ENCODE data around the gene ALDH7A1. TPM values are rescaled to one million over a fixed set of nuclear protein-coding genes. Genes with fewer than 3 reads are reported as not detected.
"Not testable (repeated sequence)": the region's sequence is repeated elsewhere in the genome, so short reads cannot be mapped to it uniquely, and the experiment has no call there.

ALDH7A1 gene
- total RNA-seq, 1 experiment from 2014 or later: 148 TPM

DNA sequence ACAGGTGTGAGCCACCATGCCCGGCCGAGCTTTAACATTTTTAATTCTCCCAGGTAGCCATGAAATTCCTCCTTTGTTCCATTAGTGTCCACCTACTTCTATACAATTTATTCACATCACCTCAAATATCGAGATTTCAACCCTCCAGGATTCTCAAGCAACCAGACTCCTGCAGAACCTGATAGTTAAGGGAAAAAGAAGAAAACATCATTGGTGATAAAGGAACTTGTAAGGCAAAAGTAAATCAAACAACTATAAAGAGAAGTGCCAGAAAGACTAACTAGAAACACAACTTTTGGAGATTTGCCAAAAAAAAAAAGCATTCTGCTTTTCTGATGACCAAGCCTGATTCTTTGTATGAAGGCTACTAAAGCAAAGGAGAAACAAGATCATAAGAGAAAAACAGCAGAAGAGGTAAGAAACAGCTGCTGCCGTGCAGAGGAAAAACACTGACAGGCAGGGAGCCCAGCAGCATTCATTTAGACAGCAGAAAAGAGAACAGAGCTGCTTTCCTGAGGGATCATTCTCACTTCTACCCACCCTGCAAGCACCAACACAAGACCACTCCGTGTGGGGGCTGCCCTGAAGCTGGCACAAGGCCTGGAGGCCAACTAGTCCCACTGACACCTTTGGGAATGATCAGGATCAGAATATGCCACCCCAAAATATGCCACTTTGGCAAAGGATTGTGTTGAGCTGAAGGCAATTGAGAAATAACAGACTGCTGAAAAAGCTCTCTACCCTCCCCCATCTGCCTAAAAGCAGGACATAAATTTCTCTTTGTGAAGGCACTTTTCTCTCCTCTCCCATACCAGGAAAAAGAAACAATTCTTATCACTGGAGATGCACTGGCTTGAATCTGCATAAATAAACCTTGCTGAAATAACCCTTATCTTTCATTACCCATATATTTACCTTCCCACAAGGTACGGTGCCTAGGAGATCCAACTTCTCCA, 75.1 kb downstream of the ALDH7A1 start:
- no peak overlapping the region for H2BK20ac ChIP-seq (ENCODE audit: low read depth, low read length, poor library complexity, severe bottlenecking)
- H3K4me3 Mint-ChIP-seq: no peak overlapping the region
- no peak overlapping the region for H3K56ac ChIP-seq (ENCODE audit: insufficient read length, low read depth, low read length)
- DNase-seq: no peak
- H3K4ac ChIP-seq (ENCODE audit: low read depth, low read length): no peak overlapping the region
- H3T11ph ChIP-seq (ENCODE audit: low read length): no peak overlapping the region
- H3K27me3 Mint-ChIP-seq (ENCODE audit: low read depth): no peaks in the 10 kb centered on the region
- no peak overlapping the region for H2BK5ac ChIP-seq (ENCODE audit: insufficient read length, low read length)
- no peaks in the 10 kb centered on the region for H3K23me2 ChIP-seq (ENCODE audit: insufficient read length, low read depth, low read length, poor library complexity, severe bottlenecking)
- peaks cover 3% of the 10 kb centered on the region in 2 experiments; a peak in 1 of 5 replicates for H3K9me3 Mint-ChIP-seq
- H3K14ac ChIP-seq (ENCODE audit: insufficient read depth, low read length): no peak overlapping the region
- H3K9me3 ChIP-seq (ENCODE audit: control insufficient read depth, low read depth, low read length): no peaks in the 10 kb centered on the region
- H4K91ac ChIP-seq (ENCODE audit: insufficient read length, low read depth, low read length): no peak overlapping the region
- no peak overlapping the region for H2AFZ ChIP-seq (ENCODE audit: low read length)
- peaks cover 11 to 12% of the 10 kb centered on the region in 2 experiments for H3K4me1 Mint-ChIP-seq
- H3K27me3 ChIP-seq (ENCODE audit: insufficient read depth, low read length): no peaks in the 10 kb centered on the region
- H3K23ac ChIP-seq (ENCODE audit: insufficient read length, low read depth, low read length): no peak overlapping the region
- no peak overlapping the region for H2AK5ac ChIP-seq (ENCODE audit: insufficient read length, low read length)
- H2BK120ac ChIP-seq (ENCODE audit: low read depth, low read length, poor library complexity, severe bottlenecking): no peak overlapping the region
- H2BK12ac ChIP-seq (ENCODE audit: insufficient read length, low read depth, low read length): no peak overlapping the region
- no peak overlapping the region for H4K8ac ChIP-seq (replicated peaks; ENCODE audit: insufficient read length, low read depth, low read length)
- peaks cover 0 to 3% (median 0%) of the 10 kb centered on the region in 3 experiments; a peak in 2 of 7 replicates for H3K36me3 Mint-ChIP-seq (ENCODE audit: insufficient read depth in 1 of 3, low read depth in 3 of 3)
- H3K27ac ChIP-seq (ENCODE audit: insufficient read length, low read depth, low read length): no peak overlapping the region
- H4K5ac ChIP-seq (ENCODE audit: insufficient read length, low read depth, low read length): no peak overlapping the region
- no peak overlapping the region for H3K9ac ChIP-seq (ENCODE audit: extremely low read depth, insufficient read length, low read length)
- 100% methylated on average over 1 of the region's 6 CpGs for WGBS (ENCODE audit: extremely low coverage, insufficient read length, low lambda C conversion rate)
- H4K20me1 ChIP-seq (ENCODE audit: control insufficient read depth, insufficient read depth, insufficient read length): no peaks in the 10 kb centered on the region
- no peaks in the 10 kb centered on the region for H3K4me1 ChIP-seq (ENCODE audit: insufficient read depth, low read length)
- H3K79me2 ChIP-seq (ENCODE audit: insufficient read depth, low read length): no peaks in the 10 kb centered on the region
- H3K27ac Mint-ChIP-seq: peak overlapping the region in 1 of 3 experiments; percentile 62; a peak in 2 of 7 replicates
- no peaks in the 10 kb centered on the region for H3K79me1 ChIP-seq (ENCODE audit: insufficient read depth, low read depth, low read length, poor library complexity, severe bottlenecking)
- H2BK15ac ChIP-seq (ENCODE audit: low read depth, low read length): no peak overlapping the region
- no peak overlapping the region for H3K4me2 ChIP-seq (ENCODE audit: insufficient read depth, insufficient read length, low read length)
- TF ChIP-seq, protein P1, sequence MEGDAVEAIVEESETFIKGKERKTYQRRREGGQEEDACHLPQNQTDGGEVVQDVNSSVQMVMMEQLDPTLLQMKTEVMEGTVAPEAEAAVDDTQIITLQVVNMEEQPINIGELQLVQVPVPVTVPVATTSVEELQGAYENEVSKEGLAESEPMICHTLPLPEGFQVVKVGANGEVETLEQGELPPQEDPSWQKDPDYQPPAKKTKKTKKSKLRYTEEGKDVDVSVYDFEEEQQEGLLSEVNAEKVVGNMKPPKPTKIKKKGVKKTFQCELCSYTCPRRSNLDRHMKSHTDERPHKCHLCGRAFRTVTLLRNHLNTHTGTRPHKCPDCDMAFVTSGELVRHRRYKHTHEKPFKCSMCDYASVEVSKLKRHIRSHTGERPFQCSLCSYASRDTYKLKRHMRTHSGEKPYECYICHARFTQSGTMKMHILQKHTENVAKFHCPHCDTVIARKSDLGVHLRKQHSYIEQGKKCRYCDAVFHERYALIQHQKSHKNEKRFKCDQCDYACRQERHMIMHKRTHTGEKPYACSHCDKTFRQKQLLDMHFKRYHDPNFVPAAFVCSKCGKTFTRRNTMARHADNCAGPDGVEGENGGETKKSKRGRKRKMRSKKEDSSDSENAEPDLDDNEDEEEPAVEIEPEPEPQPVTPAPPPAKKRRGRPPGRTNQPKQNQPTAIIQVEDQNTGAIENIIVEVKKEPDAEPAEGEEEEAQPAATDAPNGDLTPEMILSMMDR (conservative IDR thresholded peaks at IDR 0.05): no peak
- no peak overlapping the region for H3K18ac ChIP-seq (ENCODE audit: insufficient read length, low read depth, low read length)

DNA sequence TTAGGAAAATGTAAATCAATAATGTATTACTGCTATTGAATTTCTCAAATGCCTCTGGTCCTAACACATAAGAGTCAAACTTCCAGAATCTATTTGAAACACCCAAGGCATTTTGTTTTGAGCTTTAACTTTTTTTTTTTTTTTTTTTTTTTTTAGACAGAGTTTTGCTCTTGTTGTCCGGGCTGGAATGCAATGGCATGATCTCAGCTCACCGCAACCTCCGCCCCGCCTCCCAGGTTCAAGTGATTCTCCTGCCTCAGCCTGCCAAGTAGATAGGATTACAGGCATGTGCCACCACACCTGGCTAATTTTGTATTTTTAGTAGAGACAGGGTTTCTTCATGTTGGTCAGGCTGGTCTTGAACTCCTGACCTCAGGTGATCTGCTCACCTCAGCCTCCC, 75.8 kb downstream of the ALDH7A1 start:
- H3K27ac Mint-ChIP-seq; H3K4me2 ChIP-seq (ENCODE audit: insufficient read depth, insufficient read length, low read length); H3K9ac ChIP-seq (ENCODE audit: extremely low read depth, insufficient read length, low read length); H2BK5ac ChIP-seq (ENCODE audit: insufficient read length, low read length); H3K4me3 Mint-ChIP-seq; H2BK12ac ChIP-seq (ENCODE audit: insufficient read length, low read depth, low read length); H3K23ac ChIP-seq (ENCODE audit: insufficient read length, low read depth, low read length); H4K91ac ChIP-seq (ENCODE audit: insufficient read length, low read depth, low read length); H2BK15ac ChIP-seq (ENCODE audit: low read depth, low read length); H3K23me2 ChIP-seq (ENCODE audit: insufficient read length, low read depth, low read length, poor library complexity, severe bottlenecking); H3K79me2 ChIP-seq (ENCODE audit: insufficient read depth, low read length); H3K4me1 ChIP-seq (ENCODE audit: insufficient read depth, low read length); H3K9me3 ChIP-seq (ENCODE audit: control insufficient read depth, low read depth, low read length); H3K56ac ChIP-seq (ENCODE audit: insufficient read length, low read depth, low read length); H3K4ac ChIP-seq (ENCODE audit: low read depth, low read length); DNase-seq; H3K18ac ChIP-seq (ENCODE audit: insufficient read length, low read depth, low read length); H4K5ac ChIP-seq (ENCODE audit: insufficient read length, low read depth, low read length); H3T11ph ChIP-seq (ENCODE audit: low read length); H3K27me3 Mint-ChIP-seq (ENCODE audit: low read depth); H4K20me1 ChIP-seq (ENCODE audit: control insufficient read depth, insufficient read depth, insufficient read length); H3K27me3 ChIP-seq (ENCODE audit: insufficient read depth, low read length); H3K36me3 Mint-ChIP-seq (ENCODE audit: insufficient read depth in 1 of 3, low read depth in 3 of 3); H3K14ac ChIP-seq (ENCODE audit: insufficient read depth, low read length); H3K79me1 ChIP-seq (ENCODE audit: insufficient read depth, low read depth, low read length, poor library complexity, severe bottlenecking); H2AK5ac ChIP-seq (ENCODE audit: insufficient read length, low read length); H3K27ac ChIP-seq (ENCODE audit: insufficient read length, low read depth, low read length); H3K9me3 Mint-ChIP-seq; H2AFZ ChIP-seq (ENCODE audit: low read length); H2BK120ac ChIP-seq (ENCODE audit: low read depth, low read length, poor library complexity, severe bottlenecking); H2BK20ac ChIP-seq (ENCODE audit: low read depth, low read length, poor library complexity, severe bottlenecking); H4K8ac ChIP-seq (replicated peaks; ENCODE audit: insufficient read length, low read depth, low read length): not testable (repeated sequence)
- peaks cover 15 to 17% of the 10 kb centered on the region in 2 experiments for H3K4me1 Mint-ChIP-seq
- WGBS (ENCODE audit: extremely low coverage, insufficient read length, low lambda C conversion rate): no CpG with 5 or more reads among the region's 4 CpGs
